Upper lobe of left lung (tissue), 4 donors: ENCODE data around the gene OLFM2.

Source experiments
- POLR2A ChIP-seq, 4 donors: fragments of 450-650 bp; IDR thresholded peaks; one replicate each; pipeline ENCODE4 v1.5.1; 2016 to 2017; ENCODE audit warnings: antibody characterized with exemption in 4 of 4, mild to moderate bottlenecking in 2 of 4
- TF ChIP-seq, protein P1 (sequence below), 6 experiments: fragments of 450-650 bp in 4 of 6; fragments of 200-600 bp in 2 of 6; sonication (generic) in 2 of 6; IDR thresholded peaks; one replicate each; pipeline ENCODE4 v1.5.1; 2016 to 2019; ENCODE audit warnings: antibody characterized with exemption in 6 of 6

- no peak for TF ChIP-seq POLR2A (IDR thresholded peaks at IDR 0.05)
- TF ChIP-seq, protein P1, sequence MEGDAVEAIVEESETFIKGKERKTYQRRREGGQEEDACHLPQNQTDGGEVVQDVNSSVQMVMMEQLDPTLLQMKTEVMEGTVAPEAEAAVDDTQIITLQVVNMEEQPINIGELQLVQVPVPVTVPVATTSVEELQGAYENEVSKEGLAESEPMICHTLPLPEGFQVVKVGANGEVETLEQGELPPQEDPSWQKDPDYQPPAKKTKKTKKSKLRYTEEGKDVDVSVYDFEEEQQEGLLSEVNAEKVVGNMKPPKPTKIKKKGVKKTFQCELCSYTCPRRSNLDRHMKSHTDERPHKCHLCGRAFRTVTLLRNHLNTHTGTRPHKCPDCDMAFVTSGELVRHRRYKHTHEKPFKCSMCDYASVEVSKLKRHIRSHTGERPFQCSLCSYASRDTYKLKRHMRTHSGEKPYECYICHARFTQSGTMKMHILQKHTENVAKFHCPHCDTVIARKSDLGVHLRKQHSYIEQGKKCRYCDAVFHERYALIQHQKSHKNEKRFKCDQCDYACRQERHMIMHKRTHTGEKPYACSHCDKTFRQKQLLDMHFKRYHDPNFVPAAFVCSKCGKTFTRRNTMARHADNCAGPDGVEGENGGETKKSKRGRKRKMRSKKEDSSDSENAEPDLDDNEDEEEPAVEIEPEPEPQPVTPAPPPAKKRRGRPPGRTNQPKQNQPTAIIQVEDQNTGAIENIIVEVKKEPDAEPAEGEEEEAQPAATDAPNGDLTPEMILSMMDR (IDR thresholded peaks at IDR 0.05), result no peak
Measured at GRCh38 chr19:9861503-9861902, 74.8 kb downstream of the OLFM2 start.
